HL-60/S4 treated with retinoic acid at 250 ng/mL for 4 days and 3 days (cell line): Measurements from ENCODE around the gene SWT1.
"Not testable (repeated sequence)": the region's sequence is repeated elsewhere in the genome, so short reads cannot be mapped to it uniquely, and the experiment has no call there.

Source experiments
- in situ Hi-C: fragments of 300-500 bp; cut with MboI; formaldehyde crosslinking; loops from 2 replicates; pipeline ENCODE4 v1.7.0; 2022; ENCODE audit warnings: low sequenced_read_pairs

SWT1 gene

GRCh38 chr1:185317034-185317885 is 160.3 kb downstream of the SWT1 start, which contains the start of gene IVNS1ABP:
IVNS1ABP (minus strand) TSS chr1:185317243; CDS start chr1:185309493, 7,750 bp downstream.
- in situ Hi-C loops: no loop called here

- in situ Hi-C loops: no loop called here
Measured at GRCh38 chr1:185317886-185318310, 160.9 kb downstream of the SWT1 start.

GRCh38 chr1:185318431-185319138 is 161.6 kb downstream of the SWT1 start:
- in situ Hi-C loops: no loop called here

GRCh38 chr1:185319139-185319475 is 162.1 kb downstream of the SWT1 start:
- in situ Hi-C loops: no loop called here

- in situ Hi-C loops: not testable (repeated sequence)
Measured at GRCh38 chr1:185321104-185321503, 164.1 kb downstream of the SWT1 start.

GRCh38 chr1:185321653-185322221 is 164.8 kb downstream of the SWT1 start:
- in situ Hi-C loops: not testable (repeated sequence)

- in situ Hi-C loops: no loop called here
Measured at GRCh38 chr1:185322636-185323035, 165.7 kb downstream of the SWT1 start.

- in situ Hi-C loops: no loop called here
Measured at GRCh38 chr1:185324118-185324517, 167.2 kb downstream of the SWT1 start.

- in situ Hi-C loops: no loop called here
Measured at GRCh38 chr1:185325413-185325812, 168.4 kb downstream of the SWT1 start.

GRCh38 chr1:185328255-185328654 is 171.3 kb downstream of the SWT1 start:
- in situ Hi-C loops: no loop called here

- in situ Hi-C loops: no loop called here
Measured at GRCh38 chr1:185334182-185334581, 177.2 kb downstream of the SWT1 start.

GRCh38 chr1:185337246-185337645 is 180.3 kb downstream of the SWT1 start:
- in situ Hi-C loops: no loop called here

GRCh38 chr1:185338719-185339622 is 182.0 kb downstream of the SWT1 start:
- in situ Hi-C loops: no loop called here

- in situ Hi-C loops: no loop called here
Measured at GRCh38 chr1:185341196-185341781, 184.3 kb downstream of the SWT1 start.
